Measurements from ENCODE around the gene DTHD1. TPM values are rescaled to one million over a fixed set of nuclear protein-coding genes. Genes with fewer than 3 reads are reported as not detected.

DTHD1 gene
- total RNA-seq, 1 experiment from 2014 or later = not detected

DNA sequence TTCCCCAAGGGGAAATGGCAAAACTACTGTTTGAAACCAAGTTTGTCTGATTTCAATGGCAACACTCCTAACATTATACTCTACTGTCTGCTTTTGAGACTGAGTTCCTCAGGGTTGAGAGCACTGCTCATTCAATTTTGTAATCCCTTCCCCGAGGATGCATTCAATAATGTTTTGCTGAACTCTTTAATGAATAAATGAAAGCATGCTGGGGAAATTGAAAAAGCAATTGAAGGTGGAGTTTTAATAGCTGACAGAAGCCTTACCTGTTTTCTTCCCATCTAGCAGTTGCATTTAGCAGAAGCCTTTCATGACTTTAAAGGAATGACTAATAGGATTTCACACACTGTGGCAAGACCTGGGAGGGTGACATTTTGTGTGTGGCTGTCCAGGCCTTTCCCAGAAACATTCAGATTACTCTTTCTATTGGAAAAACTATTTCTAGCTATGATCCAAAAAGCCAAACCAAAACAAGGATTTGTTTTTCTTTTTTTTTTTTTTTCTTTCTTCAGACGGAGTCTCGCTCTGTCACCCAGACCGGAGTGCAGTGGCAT, 45.1 kb downstream of the DTHD1 start:
- Histone ChIP-seq H3K36me3 (ENCODE audit: insufficient read depth, low read length, poor library complexity, severe bottlenecking) (no peaks in the 10 kb centered on the region), H3K27me3 (replicated peaks; ENCODE audit: insufficient read depth, low read depth, low read length, poor library complexity) (no peaks in the 10 kb centered on the region), H3K4me3 (ENCODE audit: low read depth, low read length, poor library complexity, severe bottlenecking) (no peak overlapping the region), H3K9me3 (ENCODE audit: low read depth, low read length, poor library complexity, severe bottlenecking) (no peaks in the 10 kb centered on the region), H3K4me1 (ENCODE audit: insufficient read depth, low read length, poor library complexity, severe bottlenecking) (no peaks in the 10 kb centered on the region), H3K27ac (ENCODE audit: low read depth, low read length, poor library complexity, severe bottlenecking) (no peak overlapping the region)
- TF ChIP-seq, protein P1, sequence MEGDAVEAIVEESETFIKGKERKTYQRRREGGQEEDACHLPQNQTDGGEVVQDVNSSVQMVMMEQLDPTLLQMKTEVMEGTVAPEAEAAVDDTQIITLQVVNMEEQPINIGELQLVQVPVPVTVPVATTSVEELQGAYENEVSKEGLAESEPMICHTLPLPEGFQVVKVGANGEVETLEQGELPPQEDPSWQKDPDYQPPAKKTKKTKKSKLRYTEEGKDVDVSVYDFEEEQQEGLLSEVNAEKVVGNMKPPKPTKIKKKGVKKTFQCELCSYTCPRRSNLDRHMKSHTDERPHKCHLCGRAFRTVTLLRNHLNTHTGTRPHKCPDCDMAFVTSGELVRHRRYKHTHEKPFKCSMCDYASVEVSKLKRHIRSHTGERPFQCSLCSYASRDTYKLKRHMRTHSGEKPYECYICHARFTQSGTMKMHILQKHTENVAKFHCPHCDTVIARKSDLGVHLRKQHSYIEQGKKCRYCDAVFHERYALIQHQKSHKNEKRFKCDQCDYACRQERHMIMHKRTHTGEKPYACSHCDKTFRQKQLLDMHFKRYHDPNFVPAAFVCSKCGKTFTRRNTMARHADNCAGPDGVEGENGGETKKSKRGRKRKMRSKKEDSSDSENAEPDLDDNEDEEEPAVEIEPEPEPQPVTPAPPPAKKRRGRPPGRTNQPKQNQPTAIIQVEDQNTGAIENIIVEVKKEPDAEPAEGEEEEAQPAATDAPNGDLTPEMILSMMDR (conservative IDR thresholded peaks at IDR 0.05; ENCODE audit: low read depth, low read length) = no peak
- no peak for TF ChIP-seq EZH2 (IDR thresholded peaks at IDR 0.05; ENCODE audit: borderline replicate concordance, low read depth, low read length, poor library complexity, severe bottlenecking)
- intact Hi-C loops (cut with micrococcal nuclease; ENCODE audit: unreplicated experiment) = no loop called here
- POLR2A ChIA-PET (ENCODE audit: low non-redundant PET) = no interaction called here
- CTCF ChIA-PET = no interaction called here
- BruUV-seq (replicated peaks) = no TSS peak
- no peak for DNase-seq (ENCODE audit: low spot score)

DNA sequence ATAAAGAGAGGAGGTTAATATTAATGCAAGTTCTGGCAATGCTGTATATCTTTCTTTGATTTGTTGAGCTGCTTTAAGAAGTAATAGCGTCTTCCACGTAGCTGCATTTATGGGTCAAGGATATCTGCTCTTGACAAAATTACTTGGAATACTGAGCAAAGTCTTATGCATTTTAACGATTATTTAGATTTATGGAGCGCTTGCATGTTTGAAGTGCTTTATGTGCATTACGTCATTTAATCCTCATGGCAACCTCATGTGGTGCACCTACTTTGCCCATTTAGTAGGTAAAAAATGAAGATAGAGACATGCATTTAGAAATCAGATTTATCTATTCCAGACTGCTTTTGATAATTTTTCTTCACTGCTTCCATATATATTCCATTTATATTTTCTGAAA, 46.0 kb downstream of the DTHD1 start:
- intact Hi-C loops (cut with micrococcal nuclease; ENCODE audit: unreplicated experiment) = no loop called here
- no peaks in the 10 kb centered on the region for H3K4me1 ChIP-seq (ENCODE audit: insufficient read depth, low read length, poor library complexity, severe bottlenecking)
- no TSS peak for BruUV-seq (replicated peaks)
- DNase-seq (ENCODE audit: low spot score) = no peak
- H3K36me3 ChIP-seq (ENCODE audit: insufficient read depth, low read length, poor library complexity, severe bottlenecking) = no peaks in the 10 kb centered on the region
- no peaks in the 10 kb centered on the region for H3K9me3 ChIP-seq (ENCODE audit: low read depth, low read length, poor library complexity, severe bottlenecking)
- H3K4me3 ChIP-seq (ENCODE audit: low read depth, low read length, poor library complexity, severe bottlenecking) = no peak overlapping the region
- H3K27ac ChIP-seq (ENCODE audit: low read depth, low read length, poor library complexity, severe bottlenecking) = no peak overlapping the region
- TF ChIP-seq, protein P1 (conservative IDR thresholded peaks at IDR 0.05; ENCODE audit: low read depth, low read length) = no peak
- no peak for TF ChIP-seq EZH2 (IDR thresholded peaks at IDR 0.05; ENCODE audit: borderline replicate concordance, low read depth, low read length, poor library complexity, severe bottlenecking)
- ChIA-PET POLR2A (ENCODE audit: low non-redundant PET) (no interaction called here), CTCF (no interaction called here)
- no peaks in the 10 kb centered on the region for H3K27me3 ChIP-seq (replicated peaks; ENCODE audit: insufficient read depth, low read depth, low read length, poor library complexity)

DNA sequence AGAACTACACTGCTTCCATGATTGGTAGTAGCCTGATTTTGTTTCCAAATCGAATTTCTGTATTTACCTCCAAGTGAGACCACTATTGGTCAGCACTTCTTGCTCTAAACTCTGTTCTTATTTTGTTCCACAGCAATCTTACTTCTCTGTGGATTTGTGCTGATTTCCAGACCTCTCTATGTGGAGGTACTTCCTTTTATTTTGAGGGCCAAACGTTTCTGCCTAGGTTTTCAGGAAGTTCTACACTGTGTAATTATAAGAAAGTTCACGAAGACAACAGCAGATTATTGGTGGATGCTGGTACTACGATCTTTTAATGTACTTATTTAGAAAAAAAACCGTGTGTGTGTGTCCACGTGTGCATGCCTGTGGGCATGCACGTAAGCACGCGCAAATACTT, 46.7 kb downstream of the DTHD1 start:
- no peak for TF ChIP-seq EZH2 (IDR thresholded peaks at IDR 0.05; ENCODE audit: borderline replicate concordance, low read depth, low read length, poor library complexity, severe bottlenecking)
- TF ChIP-seq, protein P1 (conservative IDR thresholded peaks at IDR 0.05; ENCODE audit: low read depth, low read length) = no peak
- POLR2A ChIA-PET (ENCODE audit: low non-redundant PET) = no interaction called here
- no TSS peak for BruUV-seq (replicated peaks)

More for the DNA sequence above, 46.7 kb downstream of the DTHD1 start:
- Histone ChIP-seq H3K4me3 (ENCODE audit: low read depth, low read length, poor library complexity, severe bottlenecking) (no peak overlapping the region), H3K27ac (ENCODE audit: low read depth, low read length, poor library complexity, severe bottlenecking) (no peak overlapping the region), H3K4me1 (ENCODE audit: insufficient read depth, low read length, poor library complexity, severe bottlenecking) (no peaks in the 10 kb centered on the region), H3K36me3 (ENCODE audit: insufficient read depth, low read length, poor library complexity, severe bottlenecking) (no peaks in the 10 kb centered on the region), H3K9me3 (ENCODE audit: low read depth, low read length, poor library complexity, severe bottlenecking) (no peaks in the 10 kb centered on the region), H3K27me3 (replicated peaks; ENCODE audit: insufficient read depth, low read depth, low read length, poor library complexity) (no peaks in the 10 kb centered on the region)
- DNase-seq (ENCODE audit: low spot score) = no peak
- intact Hi-C loops (cut with micrococcal nuclease; ENCODE audit: unreplicated experiment) = no loop called here
- CTCF ChIA-PET = no interaction called here

All from A673 (cell line).